ENCODE data around the gene GTF3C1.

Gene GTF3C1

DNA sequence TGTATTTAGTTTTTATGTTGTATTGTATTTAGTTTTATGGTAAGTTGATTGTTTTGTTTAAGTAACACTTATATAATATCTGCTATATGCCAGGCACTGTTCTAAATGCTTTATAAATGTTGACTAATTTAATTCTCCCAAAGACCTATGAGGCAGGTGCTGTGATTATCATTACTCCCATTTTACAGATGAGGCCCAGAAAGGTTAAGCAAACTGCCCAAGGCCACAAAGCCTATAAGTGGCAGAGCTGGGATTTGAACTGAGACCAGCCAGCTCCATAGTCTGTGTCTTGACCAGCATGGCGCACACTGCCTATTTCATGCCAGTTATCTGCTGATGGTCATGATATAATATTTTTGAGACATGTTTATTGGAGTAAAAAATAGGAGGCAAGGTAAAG lies 123.8 kb downstream of the GTF3C1 start:
- peaks cover 0 to 4% (median 0%) of the 10 kb centered on the region in 5 donors for H3K4me1 ChIP-seq (ENCODE audit: control insufficient read depth in 5 of 5, insufficient read depth in 5 of 5, low read length in 5 of 5)
- H3K9me3 ChIP-seq (ENCODE audit: control insufficient read depth in 5 of 5, low read length in 5 of 5) = peaks cover 0 to 23% (median 6%) of the 10 kb centered on the region in 5 donors
- H3K9ac ChIP-seq (ENCODE audit: low read length in 5 of 5) = no peak overlapping the region
- H3K27me3 ChIP-seq (ENCODE audit: control insufficient read depth in 5 of 5, insufficient read depth in 4 of 5, low read length in 5 of 5) = peaks cover 0 to 9% (median 8%) of the 10 kb centered on the region in 5 donors
- H3K27ac ChIP-seq (ENCODE audit: low read depth, low read length) = no peak overlapping the region
- no peaks in the 10 kb centered on the region for H3K36me3 ChIP-seq (ENCODE audit: control insufficient read depth in 5 of 5, insufficient read depth in 5 of 5, low read length in 5 of 5)
- no peak overlapping the region for H3K4me3 ChIP-seq (ENCODE audit: low read depth in 1 of 5, low read length in 5 of 5)

GRCh38 chr16:27424772-27425498 lies 124.8 kb downstream of the GTF3C1 start:
- Histone ChIP-seq H3K4me1 (ENCODE audit: control insufficient read depth in 5 of 5, insufficient read depth in 5 of 5, low read length in 5 of 5) (no peaks in the 10 kb centered on the region), H3K9me3 (ENCODE audit: control insufficient read depth in 5 of 5, low read length in 5 of 5) (peaks cover 0 to 23% (median 6%) of the 10 kb centered on the region in 5 donors), H3K27me3 (ENCODE audit: control insufficient read depth in 5 of 5, insufficient read depth in 4 of 5, low read length in 5 of 5) (peaks cover 0 to 4% (median under 1%) of the 10 kb centered on the region in 5 donors), H3K27ac (ENCODE audit: low read depth, low read length) (no peak overlapping the region), H3K36me3 (ENCODE audit: control insufficient read depth in 5 of 5, insufficient read depth in 5 of 5, low read length in 5 of 5) (no peaks in the 10 kb centered on the region), H3K4me3 (ENCODE audit: low read depth in 1 of 5, low read length in 5 of 5) (no peak overlapping the region), H3K9ac (ENCODE audit: low read length in 5 of 5) (no peak overlapping the region)

- no peaks in the 10 kb centered on the region for H3K4me1 ChIP-seq (ENCODE audit: control insufficient read depth in 5 of 5, insufficient read depth in 5 of 5, low read length in 5 of 5)
- H3K36me3 ChIP-seq (ENCODE audit: control insufficient read depth in 5 of 5, insufficient read depth in 5 of 5, low read length in 5 of 5) = no peaks in the 10 kb centered on the region
- no peak overlapping the region for H3K27ac ChIP-seq (ENCODE audit: low read depth, low read length)
- no peak overlapping the region for H3K4me3 ChIP-seq (ENCODE audit: low read depth in 1 of 5, low read length in 5 of 5)
- peaks cover 0 to 3% (median 0%) of the 10 kb centered on the region in 5 donors for H3K27me3 ChIP-seq (ENCODE audit: control insufficient read depth in 5 of 5, insufficient read depth in 4 of 5, low read length in 5 of 5)
- H3K9ac ChIP-seq (ENCODE audit: low read length in 5 of 5) = no peak overlapping the region
- H3K9me3 ChIP-seq (ENCODE audit: control insufficient read depth in 5 of 5, low read length in 5 of 5) = peaks cover 0 to 23% (median 6%) of the 10 kb centered on the region in 5 donors
Observed at GRCh38 chr16:27421961-27422740, 127.6 kb downstream of the GTF3C1 start.

DNA sequence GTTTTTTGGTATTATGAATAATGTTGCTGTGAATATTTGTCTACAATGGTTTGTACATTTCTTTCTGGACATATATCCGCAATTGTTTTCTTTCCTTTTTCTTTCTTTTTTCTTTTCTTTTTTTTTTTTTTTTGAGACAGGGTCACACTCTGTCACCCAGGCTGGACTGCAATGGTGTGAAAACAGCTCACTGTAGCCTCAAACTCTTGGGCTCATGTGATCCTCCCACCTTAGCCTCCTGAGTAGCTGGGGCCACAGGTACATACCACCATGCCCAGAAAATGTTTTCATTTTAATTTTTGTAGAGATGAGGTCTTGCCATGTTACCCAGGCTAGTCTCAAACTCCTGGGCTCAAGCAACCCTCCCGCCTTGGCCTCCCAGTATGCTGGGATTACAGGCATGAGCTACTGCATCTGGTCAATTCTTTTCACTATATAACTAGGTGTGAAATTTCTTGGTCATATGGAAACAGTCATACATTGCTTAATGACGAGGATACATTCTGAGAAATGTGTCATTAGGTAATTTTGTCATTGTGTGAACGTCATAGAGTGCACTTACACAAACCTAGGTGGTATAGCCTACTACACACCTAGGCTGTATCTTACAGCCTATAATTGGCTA lies 132.6 kb downstream of the GTF3C1 start:
- no peaks in the 10 kb centered on the region for H3K36me3 ChIP-seq (ENCODE audit: control insufficient read depth in 5 of 5, insufficient read depth in 5 of 5, low read length in 5 of 5)
- no peak overlapping the region for H3K4me3 ChIP-seq (ENCODE audit: low read depth in 1 of 5, low read length in 5 of 5)
- H3K9ac ChIP-seq (ENCODE audit: low read length in 5 of 5) = no peak overlapping the region
- no peak overlapping the region for H3K27ac ChIP-seq (ENCODE audit: low read depth, low read length)
- H3K4me1 ChIP-seq (ENCODE audit: control insufficient read depth in 5 of 5, insufficient read depth in 5 of 5, low read length in 5 of 5) = no peaks in the 10 kb centered on the region
- no peaks in the 10 kb centered on the region for H3K27me3 ChIP-seq (ENCODE audit: control insufficient read depth in 5 of 5, insufficient read depth in 4 of 5, low read length in 5 of 5)
- H3K9me3 ChIP-seq (ENCODE audit: control insufficient read depth in 5 of 5, low read length in 5 of 5) = peaks cover 0 to 10% (median 4%) of the 10 kb centered on the region in 5 donors

GRCh38 chr16:27414788-27415431 lies 134.8 kb downstream of the GTF3C1 start:
- Histone ChIP-seq H3K27ac (ENCODE audit: low read depth, low read length) (no peak overlapping the region), H3K4me1 (ENCODE audit: control insufficient read depth in 5 of 5, insufficient read depth in 5 of 5, low read length in 5 of 5) (no peaks in the 10 kb centered on the region), H3K9me3 (ENCODE audit: control insufficient read depth in 5 of 5, low read length in 5 of 5) (no peaks in the 10 kb centered on the region), H3K27me3 (ENCODE audit: control insufficient read depth in 5 of 5, insufficient read depth in 4 of 5, low read length in 5 of 5) (no peaks in the 10 kb centered on the region), H3K4me3 (ENCODE audit: low read depth in 1 of 5, low read length in 5 of 5) (no peak overlapping the region), H3K36me3 (ENCODE audit: control insufficient read depth in 5 of 5, insufficient read depth in 5 of 5, low read length in 5 of 5) (no peaks in the 10 kb centered on the region), H3K9ac (ENCODE audit: low read length in 5 of 5) (no peak overlapping the region)

- Histone ChIP-seq H3K4me1 (ENCODE audit: control insufficient read depth in 5 of 5, insufficient read depth in 5 of 5, low read length in 5 of 5) (no peaks in the 10 kb centered on the region), H3K36me3 (ENCODE audit: control insufficient read depth in 5 of 5, insufficient read depth in 5 of 5, low read length in 5 of 5) (no peaks in the 10 kb centered on the region), H3K27me3 (ENCODE audit: control insufficient read depth in 5 of 5, insufficient read depth in 4 of 5, low read length in 5 of 5) (no peaks in the 10 kb centered on the region), H3K27ac (ENCODE audit: low read depth, low read length) (no peak overlapping the region), H3K4me3 (ENCODE audit: low read depth in 1 of 5, low read length in 5 of 5) (no peak overlapping the region), H3K9ac (ENCODE audit: low read length in 5 of 5) (no peak overlapping the region), H3K9me3 (ENCODE audit: control insufficient read depth in 5 of 5, low read length in 5 of 5) (no peaks in the 10 kb centered on the region)
Observed at GRCh38 chr16:27413956-27414355, 135.8 kb downstream of the GTF3C1 start.

DNA sequence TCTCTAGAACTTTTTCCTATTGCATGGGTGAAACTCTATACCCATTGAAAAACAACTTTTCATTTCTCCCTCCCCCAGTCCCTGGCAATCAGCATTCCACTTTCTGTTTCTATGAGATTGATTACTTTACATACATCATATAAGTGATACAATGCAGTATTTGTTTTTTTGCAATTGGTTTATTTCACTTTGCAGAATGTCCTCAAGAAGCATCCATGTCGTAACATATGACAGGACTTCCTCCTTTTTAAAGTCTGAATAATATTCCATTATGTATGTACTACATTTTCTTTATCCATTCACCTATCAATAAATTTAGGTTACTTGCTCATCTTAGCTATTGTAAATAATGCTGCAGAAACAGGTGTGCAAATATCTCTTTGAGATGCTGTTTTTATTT lies 139.0 kb downstream of the GTF3C1 start:
- Histone ChIP-seq H3K27ac (ENCODE audit: low read depth, low read length) (no peak overlapping the region), H3K36me3 (ENCODE audit: control insufficient read depth in 5 of 5, insufficient read depth in 5 of 5, low read length in 5 of 5) (no peaks in the 10 kb centered on the region), H3K9ac (ENCODE audit: low read length in 5 of 5) (no peak overlapping the region), H3K4me1 (ENCODE audit: control insufficient read depth in 5 of 5, insufficient read depth in 5 of 5, low read length in 5 of 5) (peaks cover 0 to 8% (median 0%) of the 10 kb centered on the region in 5 donors), H3K27me3 (ENCODE audit: control insufficient read depth in 5 of 5, insufficient read depth in 4 of 5, low read length in 5 of 5) (peaks cover 0 to 5% (median 0%) of the 10 kb centered on the region in 5 donors), H3K4me3 (ENCODE audit: low read depth in 1 of 5, low read length in 5 of 5) (no peak overlapping the region), H3K9me3 (ENCODE audit: control insufficient read depth in 5 of 5, low read length in 5 of 5) (no peaks in the 10 kb centered on the region)

Data from subcutaneous abdominal adipose tissue (tissue), 5 donors.